ENCODE results near the gene GPR149.
"Not testable (repeated sequence)": the region's sequence is repeated elsewhere in the genome, so short reads cannot be mapped to it uniquely, and the experiment has no call there.

Gene GPR149

DNA sequence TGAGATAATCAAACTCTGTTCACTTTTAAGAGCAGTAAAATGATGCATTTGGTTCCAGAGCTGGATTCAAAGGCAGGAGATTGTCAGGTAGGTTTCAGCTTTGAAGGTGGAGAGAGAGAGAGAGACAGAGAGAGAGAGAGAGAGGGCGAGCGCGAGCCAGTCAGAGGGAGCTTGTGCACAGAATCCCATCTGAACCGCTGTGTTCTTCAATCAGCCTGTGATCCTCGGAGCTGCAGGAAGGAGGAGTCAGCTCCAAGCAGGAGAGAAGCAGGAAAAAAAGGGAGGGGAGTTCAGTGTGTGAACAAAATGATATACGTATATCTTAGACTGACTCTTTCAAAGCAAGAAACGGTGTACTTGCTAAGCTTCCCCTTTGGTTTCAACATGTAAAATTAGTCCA lies at the start of gene GPR149:
Gene GPR149 (minus strand): TSS at position 177 of the 400 bp plus-strand sequence. CDS start 575 bp downstream, outside the sequence.
- no peak for DNase-seq

GRCh38 chr3:154473769-154474168 lies 43.8 kb upstream of the GPR149 start:
- no peak for DNase-seq

DNA sequence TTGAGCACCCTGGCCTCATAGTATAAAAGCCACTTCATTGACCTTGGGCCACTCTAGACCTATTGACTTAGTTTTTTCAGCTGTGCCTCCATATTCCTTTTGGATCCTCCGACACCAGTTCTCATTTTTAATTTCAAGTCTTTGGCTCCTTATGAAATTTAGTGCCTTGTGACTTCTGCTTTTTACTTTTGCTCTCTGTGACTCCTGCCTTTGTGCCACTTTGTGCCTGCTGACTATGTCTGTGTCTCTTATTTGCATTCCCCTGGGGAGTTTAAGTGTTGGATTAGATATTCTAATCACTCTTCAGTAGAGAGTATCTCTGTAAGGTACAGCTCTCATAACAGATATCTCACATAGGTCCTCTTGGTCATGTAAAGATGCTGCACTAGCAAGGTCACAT lies 39.6 kb upstream of the GPR149 start:
- DNase-seq = no peak

DNA sequence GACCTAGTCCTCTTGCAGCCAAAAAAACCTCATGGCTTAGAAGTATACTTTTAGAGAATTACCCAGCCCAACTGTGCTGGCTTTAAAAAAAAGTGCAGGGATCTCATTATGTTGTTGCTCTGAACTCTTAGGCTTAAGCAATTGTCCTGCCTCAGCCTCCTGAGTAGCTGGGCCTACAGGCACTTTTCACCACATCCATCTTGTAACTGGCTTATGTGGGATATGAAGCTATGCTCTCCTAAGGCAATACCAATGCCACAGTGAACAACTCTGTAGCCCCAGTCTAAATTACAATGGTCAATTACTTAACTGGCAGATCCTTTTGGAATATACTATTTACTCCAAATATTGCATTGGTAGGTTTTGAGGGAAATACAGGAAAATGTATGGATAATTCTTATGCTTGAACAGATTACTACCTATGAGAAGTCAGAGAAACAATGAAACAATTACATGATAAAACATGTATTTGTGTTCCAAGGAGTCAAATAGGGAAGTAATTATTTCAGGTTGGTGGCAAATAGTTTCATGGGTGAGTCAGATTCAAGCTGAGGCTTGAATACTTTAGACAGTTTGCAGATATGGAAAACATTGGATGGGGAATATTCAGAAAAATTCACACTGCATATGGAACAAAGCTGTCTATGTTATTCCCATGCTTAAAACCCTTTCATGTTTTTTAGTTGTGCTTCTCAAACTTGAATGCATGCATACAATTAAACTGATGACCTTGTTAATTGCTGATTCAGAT lies 34.6 kb upstream of the GPR149 start:
- no peak for DNase-seq

GRCh38 chr3:154458560-154458959 lies 28.6 kb upstream of the GPR149 start:
- DNase-seq = no peak

- DNase-seq = not testable (repeated sequence)
Measured at GRCh38 chr3:154439081-154439480, 9.1 kb upstream of the GPR149 start.

- no peak for DNase-seq
Measured at GRCh38 chr3:154431043-154431442, 1.1 kb upstream of the GPR149 start.

- DNase-seq = no peak
Measured at GRCh38 chr3:154428286-154429206, 1.4 kb downstream of the GPR149 start.

- DNase-seq = no peak
Measured at GRCh38 chr3:154427685-154428285, 2.2 kb downstream of the GPR149 start.

DNA sequence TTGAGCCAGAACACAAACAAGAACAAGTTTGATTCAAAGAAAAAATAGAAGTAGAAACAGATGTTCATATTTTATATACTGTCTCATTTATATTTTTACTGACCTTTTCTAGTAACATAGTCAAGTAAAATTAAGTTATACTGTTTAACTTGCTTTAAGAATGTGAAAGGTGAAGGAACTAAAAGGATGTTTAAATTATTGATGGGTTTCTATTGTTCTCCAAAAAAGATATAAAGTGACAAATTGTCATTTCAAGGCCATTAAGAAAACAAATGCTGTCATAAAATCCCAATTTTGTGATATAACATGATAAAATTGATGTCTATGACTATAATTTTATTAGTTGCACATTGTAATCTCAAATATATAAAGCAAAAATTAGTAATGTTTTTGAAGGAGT lies 7.3 kb downstream of the GPR149 start:
- DNase-seq = no peak

GRCh38 chr3:154421083-154421482 lies 8.9 kb downstream of the GPR149 start:
- DNase-seq = no peak

DNA sequence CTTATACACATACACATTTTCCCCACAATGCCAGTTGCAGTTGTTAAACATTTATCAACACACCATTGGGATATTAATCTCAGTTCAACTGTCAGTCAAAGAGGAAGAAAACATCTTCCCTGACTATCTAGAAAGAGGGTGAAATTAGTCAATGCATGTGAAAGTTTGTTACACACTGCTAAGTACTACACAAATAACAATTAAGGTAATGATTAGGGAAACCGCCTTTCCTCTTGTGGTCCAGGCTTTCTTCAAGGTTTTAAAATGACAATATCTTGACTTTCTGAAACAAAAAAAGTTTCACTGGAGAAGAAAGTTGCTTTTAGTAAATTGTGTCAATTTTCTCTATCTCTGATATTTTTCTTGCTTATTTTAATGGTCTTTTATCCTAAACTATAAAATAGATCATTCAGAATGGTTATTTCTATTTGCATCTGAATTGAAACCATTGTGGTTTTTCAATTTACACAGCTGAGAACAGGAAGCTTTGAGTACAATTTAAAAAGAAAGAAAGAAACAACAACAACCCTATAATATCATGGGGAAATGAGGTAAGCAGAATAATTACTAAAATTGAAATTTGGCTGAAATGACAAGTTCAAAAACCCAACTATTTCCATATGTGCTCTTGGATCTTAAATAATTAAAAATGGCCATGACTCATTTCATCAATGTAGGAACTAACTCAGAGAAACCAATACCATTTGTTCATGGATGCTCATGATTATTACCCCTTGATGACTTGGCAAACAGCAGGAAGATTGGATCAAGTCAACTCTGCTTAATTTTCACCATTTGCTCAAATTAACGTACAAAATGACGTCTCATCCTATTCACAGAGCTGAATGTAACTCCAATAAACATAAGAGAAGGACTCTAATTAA lies 31.7 kb downstream of the GPR149 start:
- no peak for DNase-seq

DNA sequence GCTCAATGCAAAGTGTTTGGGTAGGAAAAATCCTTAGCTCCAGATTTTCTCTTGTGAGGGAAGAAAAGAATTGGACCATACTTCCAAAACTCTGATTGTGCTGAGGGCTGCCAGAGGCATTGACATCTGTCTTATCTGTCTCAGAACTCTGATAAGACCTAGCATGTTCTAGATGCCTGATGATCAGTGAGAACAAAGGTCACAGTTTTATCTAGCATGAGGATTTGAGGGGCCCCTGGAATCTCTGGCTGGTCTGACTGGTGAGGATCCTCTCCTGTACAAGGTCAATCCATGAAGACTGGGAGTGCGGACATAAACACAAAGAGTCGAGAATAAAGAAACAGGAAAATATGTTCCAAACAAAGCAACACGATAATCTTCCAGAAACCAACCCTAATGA lies 40.1 kb downstream of the GPR149 start:
- no peak for DNase-seq

- DNase-seq = no peak
Measured at GRCh38 chr3:154384479-154384878, 45.5 kb downstream of the GPR149 start.

GRCh38 chr3:154378311-154378710 lies 51.7 kb downstream of the GPR149 start:
- DNase-seq = no peak

GRCh38 chr3:154367221-154367620 lies 62.8 kb downstream of the GPR149 start:
- no peak for DNase-seq

GRCh38 chr3:154364849-154365248 lies 65.1 kb downstream of the GPR149 start:
- DNase-seq = no peak

GRCh38 chr3:154361099-154361498 lies 68.9 kb downstream of the GPR149 start:
- no peak for DNase-seq

- no peak for DNase-seq
Measured at GRCh38 chr3:154356009-154356408, 74.0 kb downstream of the GPR149 start.

DNA sequence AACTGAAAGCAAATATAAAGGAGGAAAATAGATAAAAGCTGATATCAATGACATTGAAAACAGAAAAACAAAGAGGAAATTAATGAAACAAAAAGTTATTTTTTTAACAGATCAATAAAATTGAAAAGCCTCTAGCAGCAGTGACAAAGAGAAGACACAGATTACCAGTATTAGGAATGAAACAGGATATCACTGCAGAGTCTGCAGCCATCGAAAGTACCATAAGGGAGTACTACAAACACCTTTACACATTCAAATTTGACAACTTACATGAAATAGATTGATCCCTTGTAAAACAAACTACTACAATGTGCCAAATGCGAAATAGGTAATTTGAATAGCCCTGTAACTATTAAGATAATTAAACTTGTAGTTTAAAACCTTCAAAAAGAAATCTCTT lies 80.8 kb downstream of the GPR149 start:
- DNase-seq = no peak

DNA sequence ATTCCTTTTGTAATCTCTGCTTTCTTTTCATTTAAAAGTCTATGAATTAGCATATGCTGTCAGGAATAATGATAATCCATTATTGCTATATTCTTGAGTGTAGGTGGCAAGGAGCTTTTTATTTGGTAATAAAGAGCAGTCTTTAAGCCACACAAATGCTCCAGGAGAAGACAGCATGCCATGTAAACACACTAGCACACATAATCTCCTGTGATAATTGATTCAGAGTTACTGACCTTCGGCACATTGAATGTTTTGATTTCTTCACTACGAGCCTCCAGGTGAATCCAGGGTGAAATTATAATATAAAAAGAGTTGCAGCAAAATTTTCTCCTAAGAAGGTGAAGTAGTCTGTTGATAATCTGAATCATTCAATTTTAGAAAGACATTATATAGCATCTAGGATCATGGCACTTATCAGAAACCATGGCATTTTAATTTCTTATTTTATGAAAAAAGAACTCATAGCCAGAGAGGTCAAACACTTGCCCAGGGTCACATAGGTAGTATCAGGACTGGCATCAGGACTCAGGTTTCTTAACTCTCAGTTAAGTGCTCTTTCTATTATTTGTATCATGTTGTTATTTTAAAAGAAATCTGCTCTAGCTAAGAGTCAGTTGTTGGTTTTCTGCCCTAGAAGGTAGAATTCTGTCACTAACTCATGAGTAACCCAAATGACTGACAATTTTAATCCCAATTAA lies 84.4 kb downstream of the GPR149 start:
- no peak for DNase-seq

DNA sequence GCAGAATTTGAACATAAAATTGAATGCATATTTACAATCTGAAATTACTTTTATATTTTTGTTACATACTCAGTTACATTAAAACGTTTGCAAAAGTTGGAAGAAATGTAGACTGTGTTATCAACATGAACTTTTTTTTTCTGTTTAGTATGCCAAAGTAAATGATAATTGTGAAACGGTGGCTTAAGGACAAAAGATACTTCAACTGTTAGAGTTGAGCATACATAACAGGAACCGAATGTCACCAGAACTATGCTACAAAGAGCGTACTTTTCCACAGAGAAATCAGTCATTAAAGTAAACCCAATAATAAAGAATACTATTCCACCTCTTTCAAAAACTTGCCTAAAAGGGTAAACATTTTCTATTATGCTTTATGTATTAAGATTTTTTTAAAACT lies 91.4 kb downstream of the GPR149 start:
- no peak for DNase-seq

Data from NCI-H187 (cell line).